ENCODE results near the gene DAP.

The DAP gene

DNA sequence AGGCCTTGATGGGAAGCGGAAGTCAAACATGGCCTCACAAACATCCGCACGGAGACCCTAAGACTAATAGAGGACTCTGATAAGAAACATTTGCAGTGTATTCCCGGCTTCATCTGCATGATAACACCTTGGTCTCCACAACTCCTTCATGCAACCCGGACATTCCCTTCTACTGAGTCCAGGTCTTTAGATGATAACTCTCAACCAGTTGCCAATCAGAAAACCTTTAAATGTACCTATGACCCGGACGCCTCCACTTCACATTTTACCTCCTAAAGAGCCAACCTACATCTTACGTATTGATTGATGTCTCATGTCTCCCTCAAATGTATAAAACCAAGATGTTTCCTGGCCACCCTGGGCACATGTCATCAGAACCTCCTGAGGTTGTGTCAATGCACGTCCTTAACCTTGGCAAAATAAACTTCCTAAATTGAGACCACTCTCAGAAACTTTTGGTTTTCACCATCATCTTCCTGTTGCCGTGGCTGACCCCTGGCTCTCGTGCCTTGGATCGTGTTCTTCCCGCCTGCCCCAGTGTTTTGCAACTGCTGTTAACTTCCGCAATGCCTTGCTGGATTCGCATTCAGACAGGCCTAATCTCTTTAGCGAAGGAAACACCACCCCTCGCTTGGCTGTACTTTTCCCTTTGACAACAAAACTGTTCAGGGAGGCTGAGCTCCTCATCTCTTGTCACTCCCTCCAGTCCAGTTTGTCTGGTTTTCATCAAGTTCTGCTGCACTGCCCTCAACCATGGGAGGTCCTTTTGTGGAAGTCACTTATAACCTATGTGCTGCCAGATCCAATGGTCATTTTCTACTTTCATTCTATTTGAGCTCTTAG lies 1.1 kb upstream of the DAP start:
- peak; percentile 15 for DNase-seq

DNA sequence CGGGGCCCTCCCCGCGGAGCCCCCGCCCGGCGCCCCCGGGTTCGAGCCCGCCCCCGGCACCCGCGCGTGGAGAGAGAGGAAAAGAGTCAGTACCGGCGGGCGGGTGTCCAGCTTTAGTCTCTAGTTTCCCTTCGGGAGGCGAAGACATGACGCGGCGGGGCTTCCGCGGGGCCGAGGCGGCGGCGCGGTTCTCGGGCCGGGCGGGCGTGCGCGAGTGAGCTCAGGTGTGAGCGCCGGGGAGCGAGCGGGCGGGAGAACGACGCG lies 181 bp downstream of the DAP start:
- DNase-seq: no peak

- peak; percentile 77 for DNase-seq
Measured at GRCh38 chr5:10760096-10760920, 726 bp downstream of the DAP start.

- no peak for DNase-seq
Measured at GRCh38 chr5:10759111-10759510, 1.9 kb downstream of the DAP start.

DNA sequence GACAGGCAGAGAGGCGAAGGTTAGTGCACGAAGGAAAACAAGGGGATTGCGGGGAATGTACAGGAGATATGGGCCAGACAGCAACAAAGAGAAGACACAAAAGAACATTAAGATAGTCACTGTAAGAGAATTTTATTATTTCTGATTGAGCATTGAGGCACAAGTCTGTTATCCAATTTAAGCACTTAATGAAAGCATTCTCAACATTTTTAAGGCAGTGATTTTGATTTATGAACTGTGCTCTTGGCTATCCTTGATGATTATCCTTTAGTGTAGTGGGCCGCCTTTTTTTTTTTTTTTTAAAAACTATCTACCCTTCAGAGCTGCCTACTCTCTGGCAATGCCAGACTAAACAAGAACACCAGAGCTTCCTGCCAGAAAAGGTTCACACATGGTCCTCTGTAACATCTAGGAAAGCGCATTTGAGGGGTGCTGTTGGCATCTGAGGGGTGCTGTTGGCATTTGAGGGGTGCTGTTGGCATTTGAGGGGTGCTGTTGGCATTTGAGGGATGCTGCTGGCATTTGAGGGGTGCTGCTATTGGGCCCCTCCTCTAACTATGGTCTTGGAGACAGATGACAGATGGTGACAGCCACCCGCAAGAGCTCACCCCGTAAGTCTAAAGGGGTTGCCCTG lies 3.0 kb downstream of the DAP start:
- DNase-seq: no peak

GRCh38 chr5:10757043-10757442 lies 4.0 kb downstream of the DAP start:
- no peak for DNase-seq

GRCh38 chr5:10756549-10756948 lies 4.5 kb downstream of the DAP start:
- no peak for DNase-seq

DNA sequence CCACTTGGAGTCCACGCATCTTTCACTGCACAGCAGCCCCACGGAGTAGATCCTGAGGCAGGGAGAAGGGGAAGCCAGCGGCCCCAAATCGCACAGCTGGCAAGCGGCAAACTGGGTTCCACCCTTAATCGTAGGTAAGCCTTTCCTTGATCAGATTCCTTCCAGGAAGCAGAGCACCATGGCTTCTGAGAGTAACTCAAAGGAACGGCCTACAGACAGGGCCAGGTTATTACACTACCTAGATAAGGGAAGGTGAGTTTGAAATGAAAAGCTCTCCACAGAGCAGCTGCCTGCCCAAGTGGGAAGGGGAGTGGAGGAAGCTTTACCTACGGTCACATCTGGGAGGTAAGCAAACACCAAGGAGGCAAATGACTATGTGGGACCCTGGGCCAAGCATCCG lies 7.9 kb downstream of the DAP start:
- no peak for DNase-seq

DNA sequence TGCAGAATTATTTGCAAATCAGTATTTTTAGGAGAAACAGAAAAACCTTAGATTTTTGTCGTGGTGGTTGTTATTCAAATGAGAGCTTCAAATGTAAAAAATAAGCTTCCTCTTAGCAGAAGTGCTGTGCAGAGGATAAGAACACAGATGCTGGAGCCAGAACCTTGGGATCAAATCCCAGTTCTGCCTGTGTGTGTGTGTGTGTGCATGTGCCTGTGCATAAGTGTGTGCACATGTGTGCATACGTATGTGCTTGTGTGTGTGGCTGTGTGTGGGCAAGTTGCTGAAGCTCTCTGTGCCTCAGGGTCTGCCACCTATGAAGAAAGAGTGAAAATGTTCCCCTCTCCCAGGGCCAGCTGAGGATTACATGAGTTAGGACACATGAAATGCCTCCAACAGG lies 8.6 kb downstream of the DAP start:
- DNase-seq: no peak

DNA sequence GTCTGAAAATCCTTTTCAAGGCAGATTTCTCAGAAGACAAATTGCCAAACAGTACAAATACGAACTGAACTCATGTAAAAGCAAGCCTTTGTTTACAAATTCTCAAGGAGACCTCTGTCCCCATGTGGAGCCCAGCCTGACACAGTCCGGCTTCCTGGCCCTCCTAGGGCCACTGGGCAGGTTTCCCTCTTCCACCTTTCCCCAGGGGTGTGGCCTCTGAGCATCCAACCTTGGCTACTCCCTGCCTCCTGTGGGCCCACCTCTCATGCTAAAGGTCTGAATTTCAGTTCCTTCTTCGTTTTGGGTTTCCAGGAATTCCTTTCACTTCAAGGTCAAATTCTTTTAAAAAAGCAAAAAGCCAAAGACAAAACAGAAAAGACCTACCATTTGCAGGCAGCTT lies 10.1 kb downstream of the DAP start:
- DNase-seq: no peak

DNA sequence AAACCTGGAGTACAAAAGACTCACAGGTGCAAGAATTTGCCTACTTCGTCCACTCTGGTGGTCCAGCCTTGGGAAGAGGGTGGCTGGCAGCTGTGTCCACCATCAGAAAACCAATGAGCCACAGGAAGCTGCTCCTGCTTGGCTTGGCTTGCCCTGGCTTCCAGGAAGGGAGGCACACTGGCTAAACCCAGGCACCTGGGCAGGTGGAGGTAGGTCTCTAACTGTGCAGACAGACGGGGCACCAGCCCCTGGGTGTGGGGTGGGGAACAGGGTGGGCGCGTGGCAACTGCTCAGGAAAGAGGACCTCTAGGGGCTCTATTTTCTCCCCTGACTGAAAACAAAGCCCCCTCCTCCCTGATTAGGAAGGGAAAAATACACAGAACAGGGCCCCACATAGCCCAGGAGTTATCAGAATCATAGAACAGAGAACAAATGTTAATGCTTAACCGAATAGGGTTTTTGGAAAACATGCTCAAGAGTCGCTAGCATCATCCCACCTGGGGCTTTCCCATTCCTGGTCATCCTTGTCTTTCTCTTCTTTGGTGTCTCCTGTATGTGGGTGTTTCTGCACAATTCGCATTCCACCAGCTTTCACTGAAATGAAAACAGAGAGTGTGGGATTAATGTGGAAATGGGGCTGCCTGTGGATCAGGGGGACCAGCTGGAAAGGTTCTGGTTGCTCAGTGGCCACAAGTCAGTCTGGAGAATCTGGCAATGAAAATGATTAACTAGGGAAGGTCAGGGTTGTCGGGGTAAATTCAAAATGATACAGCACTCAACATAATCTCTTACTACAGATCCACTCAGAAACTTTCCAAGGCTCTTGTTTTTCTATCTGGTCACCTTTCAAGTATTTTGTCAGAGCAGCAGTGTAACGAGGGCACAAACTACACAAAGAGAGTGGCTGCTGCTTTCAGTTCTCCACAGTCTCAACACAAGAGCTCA lies 13.1 kb downstream of the DAP start:
- DNase-seq: no peak

DNA sequence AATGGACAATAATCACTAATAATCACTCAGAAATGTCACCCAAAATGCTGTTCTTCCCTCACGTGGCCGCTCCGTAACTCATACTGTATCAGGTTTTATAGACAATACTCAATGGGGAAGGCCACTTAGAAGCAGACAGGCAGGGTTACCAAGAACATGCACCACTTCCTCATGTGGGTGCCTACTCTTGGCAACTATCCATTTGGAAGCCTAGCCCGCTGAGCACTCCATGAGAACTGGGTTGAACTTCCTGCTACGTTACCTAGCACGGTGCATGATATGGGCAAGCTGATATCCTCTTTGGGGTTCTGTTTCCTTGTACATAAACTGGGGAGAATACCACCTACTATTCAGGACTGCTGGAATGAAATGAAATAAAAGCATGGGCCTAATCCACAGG lies 14.3 kb downstream of the DAP start:
- no peak for DNase-seq

- no peak for DNase-seq
Measured at GRCh38 chr5:10745133-10745532, 15.9 kb downstream of the DAP start.

GRCh38 chr5:10744681-10745080 lies 16.4 kb downstream of the DAP start:
- no peak for DNase-seq

DNA sequence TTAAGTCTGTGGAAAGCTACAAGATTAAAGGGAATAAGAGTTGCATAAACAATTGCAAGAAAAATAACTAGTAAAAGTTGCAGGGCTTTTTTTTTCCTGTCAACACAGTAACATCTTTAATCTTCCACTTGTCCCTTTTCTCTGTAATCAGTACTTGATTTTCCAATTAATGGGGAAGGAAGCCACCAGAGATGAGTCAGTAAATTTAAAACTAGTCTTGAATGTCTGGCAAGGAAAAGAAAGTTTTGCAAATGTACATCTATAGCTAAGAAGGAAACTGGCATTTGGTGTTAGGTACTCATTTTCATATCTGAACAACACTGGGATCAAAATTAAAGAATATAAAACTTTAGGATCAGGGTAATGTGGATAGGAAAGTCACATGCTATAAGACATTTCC lies 17.1 kb downstream of the DAP start:
- DNase-seq: no peak

DNA sequence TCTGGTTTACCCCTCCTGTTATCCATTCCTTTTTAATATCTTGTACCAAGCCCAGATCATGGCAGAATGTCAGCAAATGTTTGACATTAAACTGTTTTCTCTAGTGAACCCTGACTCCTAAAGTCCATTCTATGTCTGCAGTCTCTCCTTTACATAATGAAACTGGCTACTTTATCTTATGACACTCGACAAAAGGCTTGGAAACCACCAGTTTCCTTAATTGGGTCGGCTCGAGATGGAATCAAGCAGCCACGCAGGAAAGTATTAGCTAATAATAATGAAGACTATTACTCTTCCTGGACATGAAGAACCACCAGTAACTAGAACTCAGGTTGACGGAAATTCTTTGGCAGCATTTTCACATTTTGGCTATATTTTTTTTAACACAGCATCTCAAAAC lies 17.5 kb downstream of the DAP start:
- DNase-seq: no peak

DNA sequence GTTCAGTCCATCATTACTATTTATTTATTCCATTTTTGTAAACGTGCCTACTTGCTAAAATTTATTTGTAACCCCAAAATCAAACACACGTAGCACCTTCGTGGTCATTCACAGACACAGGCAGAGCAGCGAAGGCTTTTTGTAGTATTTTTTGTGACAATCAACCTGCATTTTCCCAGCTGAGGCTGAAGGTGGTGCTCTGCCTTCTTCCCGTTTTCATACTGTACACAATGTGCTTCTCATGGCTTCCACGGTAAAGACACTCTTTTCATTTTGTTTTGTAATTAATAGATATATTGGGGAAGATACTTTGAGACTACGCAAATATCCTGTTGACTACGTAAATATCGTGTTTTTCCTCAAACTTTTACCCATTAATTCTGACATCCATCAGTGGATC lies 19.4 kb downstream of the DAP start:
- no peak for DNase-seq

- no peak for DNase-seq
Measured at GRCh38 chr5:10740384-10740783, 20.6 kb downstream of the DAP start.

DNA sequence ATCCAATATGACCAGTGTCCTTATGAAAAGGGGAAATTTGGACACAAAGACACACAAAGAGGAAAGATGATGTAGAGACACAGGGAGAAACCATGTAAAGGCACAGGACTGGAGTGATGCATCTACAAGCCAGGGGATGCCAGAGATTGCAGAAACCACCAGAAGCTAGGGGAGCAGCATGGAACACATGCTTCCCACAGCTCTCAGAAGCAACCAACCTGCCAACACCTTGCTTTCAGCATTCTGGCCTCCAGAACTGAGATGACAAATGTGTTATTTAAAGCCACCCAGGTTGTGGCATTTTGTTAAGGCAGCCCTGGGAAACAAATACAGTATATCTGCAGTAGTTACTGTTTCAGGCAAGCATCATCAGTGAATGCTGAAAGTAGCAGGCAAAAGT lies 23.2 kb downstream of the DAP start:
- no peak for DNase-seq

GRCh38 chr5:10736808-10737207 lies 24.2 kb downstream of the DAP start:
- no peak for DNase-seq

DNA sequence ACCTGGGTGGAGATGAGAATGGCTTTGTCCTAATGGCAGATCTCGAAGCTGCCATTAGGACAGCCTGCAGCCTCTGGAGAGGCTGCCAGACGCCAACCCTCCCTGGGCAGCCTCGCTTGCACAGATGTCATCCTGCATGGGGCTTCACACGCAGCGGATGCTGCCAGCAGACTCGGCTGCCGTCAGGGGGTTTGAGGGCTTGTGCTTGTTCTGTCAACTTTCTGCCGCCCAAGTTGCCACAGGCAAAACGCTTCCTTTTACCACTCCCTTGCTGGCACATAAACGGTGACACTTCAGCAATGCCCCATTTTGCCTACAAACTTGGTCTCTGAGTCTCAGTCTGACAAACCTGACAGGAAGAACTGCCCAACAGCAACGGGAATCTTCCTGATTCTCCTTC lies 24.7 kb downstream of the DAP start:
- no peak for DNase-seq

- DNase-seq: no peak
Measured at GRCh38 chr5:10735569-10736276, 25.3 kb downstream of the DAP start.
